HG03432 (cell line): ENCODE measurements around the gene AGPS.

ENCODE experiments used
- ATAC-seq: cut with Tn5 transposase; IDR thresholded peaks from one replicate; pipeline ENCODE4 v1.9.1; 2021; ENCODE audit warnings: mild to moderate bottlenecking, moderate library complexity; ENCODE audit not compliant: unreplicated experiment

Gene AGPS

DNA sequence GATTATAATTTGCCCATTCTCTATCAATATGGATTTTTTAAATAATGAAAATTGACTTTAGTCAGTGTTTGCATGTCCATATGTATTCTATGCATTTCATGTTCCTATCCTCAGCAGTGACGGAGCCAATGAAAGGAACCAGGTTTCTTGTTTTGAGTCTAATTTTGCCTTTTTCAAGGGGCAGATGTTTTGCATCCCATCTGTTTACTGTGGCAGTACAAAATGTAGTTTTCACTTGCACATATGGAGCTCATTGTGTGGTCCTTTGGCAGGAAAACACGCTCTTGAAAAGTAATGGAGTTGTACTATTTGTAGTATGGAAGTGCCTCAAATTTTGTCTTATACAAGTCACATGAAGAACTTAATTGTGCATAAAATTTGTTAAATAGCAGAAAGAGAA, 127.8 kb downstream of the AGPS start:
- no peak for ATAC-seq

GRCh38 chr2:177523781-177524180, 131.2 kb downstream of the AGPS start:
- ATAC-seq: no peak

- no peak for ATAC-seq
Observed at GRCh38 chr2:177525351-177525924, 132.9 kb downstream of the AGPS start.

DNA sequence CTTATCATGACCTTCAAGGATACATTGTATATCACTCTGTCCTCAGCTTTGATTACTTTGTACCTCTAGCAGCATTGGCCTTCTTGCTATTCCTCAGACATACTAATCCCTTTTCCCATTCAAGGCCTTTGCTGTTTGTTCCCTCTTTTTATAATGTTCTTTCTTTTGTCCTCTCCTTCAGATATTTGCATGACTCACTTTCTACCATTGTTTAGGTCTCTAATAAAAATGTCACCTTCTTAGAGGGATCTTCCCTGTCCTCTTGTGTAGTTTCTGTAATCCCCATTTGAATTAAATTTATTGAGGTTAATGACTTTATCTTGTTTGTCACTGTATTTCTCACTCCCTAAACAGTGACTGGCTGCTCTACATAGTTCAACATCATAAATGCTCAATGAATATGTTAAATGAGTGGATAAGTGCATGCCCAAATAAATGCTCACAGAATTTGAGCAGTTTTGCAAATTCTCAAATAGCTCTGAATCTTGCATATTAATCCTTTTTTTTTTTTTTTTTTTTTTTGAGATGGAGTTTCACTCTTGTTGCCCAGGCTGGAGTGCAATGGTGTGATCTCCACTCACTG, 135.9 kb downstream of the AGPS start:
- ATAC-seq: no peak

GRCh38 chr2:177529166-177529565, 136.6 kb downstream of the AGPS start:
- ATAC-seq: no peak

DNA sequence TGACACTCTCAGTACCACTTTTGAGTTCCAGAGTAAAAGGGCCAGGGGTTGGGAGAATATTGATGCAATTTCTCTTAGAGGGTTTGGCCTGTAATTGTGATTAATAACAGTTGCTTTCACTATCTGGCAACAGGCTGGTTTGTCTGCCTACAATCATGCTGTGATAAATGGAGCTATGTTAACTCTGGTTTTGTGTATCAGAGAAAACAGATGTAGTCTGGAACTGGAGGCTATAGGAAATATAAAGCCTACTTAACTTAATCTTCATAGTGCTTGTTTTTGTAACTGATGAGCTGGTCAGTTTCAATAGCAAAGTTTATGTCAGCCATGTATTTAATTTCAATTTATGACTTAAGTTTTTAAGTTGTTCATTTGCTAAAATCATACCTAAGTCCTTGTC, 138.0 kb downstream of the AGPS start:
- ATAC-seq: no peak

DNA sequence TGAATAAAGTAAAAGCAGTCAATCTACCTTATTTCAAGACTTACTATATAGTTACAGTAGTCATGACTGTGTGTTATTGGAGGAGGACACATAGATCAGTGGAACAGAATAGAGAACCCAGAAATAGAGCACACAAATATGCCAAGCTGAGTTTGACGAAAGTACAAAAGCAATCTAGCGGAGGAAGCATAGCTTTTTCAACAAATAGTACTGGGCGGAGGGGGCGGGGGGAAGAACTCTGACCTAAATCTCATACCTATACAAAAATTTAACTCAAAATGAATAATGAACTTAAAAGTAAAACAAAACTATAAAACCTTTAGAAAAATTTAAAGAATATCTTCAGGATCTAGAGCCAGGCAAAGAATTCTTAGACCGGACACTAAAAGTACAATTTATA, 139.1 kb downstream of the AGPS start:
- no peak for ATAC-seq

- no peak for ATAC-seq
Observed at GRCh38 chr2:177532567-177532966, 140.0 kb downstream of the AGPS start.

- ATAC-seq: no peak
Observed at GRCh38 chr2:177533253-177533652, 140.7 kb downstream of the AGPS start.

DNA sequence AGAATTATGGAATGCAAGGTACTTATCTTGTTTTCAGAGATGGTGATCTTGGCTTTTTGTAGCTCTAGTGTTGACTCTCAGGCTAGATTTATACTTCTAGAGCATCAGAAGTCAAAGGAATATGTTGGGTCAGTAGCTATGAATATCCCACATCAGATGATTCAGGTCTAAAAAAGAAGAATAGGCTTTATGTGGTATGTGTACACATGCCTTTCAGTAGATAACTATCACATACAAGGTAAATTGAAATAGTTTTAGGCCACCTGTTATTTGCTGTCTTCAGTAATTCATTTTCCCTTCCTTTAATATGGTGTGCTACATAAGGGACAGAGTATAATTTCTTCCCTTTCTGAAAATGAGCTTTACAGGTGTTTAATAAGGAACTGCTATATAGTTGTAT, 142.4 kb downstream of the AGPS start:
- ATAC-seq: no peak

GRCh38 chr2:177535958-177536504, 143.5 kb downstream of the AGPS start:
- no peak for ATAC-seq

DNA sequence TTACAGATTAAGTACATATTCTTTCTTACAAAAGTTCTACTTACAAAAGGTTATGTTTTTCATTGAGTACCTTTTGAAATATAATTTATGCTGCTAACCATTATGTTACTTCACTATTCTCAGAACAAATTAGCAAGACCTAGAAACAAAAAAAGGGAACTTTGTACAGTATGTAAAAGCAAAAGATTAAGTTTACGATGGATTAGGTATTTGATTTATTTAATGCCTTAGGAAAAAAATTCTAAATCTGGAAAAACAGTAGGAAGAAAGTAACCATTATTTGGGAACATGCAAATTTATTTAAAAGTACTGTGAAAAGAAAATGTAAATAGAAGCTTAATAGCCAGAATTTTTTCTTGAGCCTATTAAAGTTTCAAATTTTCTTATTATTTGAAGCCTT, 144.6 kb downstream of the AGPS start:
- no peak for ATAC-seq

- ATAC-seq: no peak
Observed at GRCh38 chr2:177537636-177538035, 145.1 kb downstream of the AGPS start.

DNA sequence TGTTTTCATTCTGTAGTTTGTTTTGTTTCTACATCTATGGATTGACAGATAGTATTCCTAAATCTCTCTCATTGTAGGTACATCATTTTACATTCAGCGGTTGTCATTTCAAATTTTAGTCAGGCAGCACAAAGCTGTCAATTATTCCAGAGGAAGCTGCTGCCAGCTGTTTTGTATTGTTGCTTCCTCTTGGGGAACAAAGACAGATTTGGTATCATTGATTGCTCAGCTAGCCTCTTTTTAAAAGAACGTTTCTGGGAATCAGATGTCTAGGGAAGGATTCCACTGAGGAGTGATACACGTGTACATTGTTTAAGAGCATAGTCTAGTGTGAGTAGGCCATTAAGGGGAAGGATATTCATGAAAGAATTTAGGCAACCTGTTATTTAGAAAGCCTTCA, 145.8 kb downstream of the AGPS start:
- ATAC-seq: no peak

GRCh38 chr2:177540283-177540682, 147.7 kb downstream of the AGPS start:
- no peak for ATAC-seq

DNA sequence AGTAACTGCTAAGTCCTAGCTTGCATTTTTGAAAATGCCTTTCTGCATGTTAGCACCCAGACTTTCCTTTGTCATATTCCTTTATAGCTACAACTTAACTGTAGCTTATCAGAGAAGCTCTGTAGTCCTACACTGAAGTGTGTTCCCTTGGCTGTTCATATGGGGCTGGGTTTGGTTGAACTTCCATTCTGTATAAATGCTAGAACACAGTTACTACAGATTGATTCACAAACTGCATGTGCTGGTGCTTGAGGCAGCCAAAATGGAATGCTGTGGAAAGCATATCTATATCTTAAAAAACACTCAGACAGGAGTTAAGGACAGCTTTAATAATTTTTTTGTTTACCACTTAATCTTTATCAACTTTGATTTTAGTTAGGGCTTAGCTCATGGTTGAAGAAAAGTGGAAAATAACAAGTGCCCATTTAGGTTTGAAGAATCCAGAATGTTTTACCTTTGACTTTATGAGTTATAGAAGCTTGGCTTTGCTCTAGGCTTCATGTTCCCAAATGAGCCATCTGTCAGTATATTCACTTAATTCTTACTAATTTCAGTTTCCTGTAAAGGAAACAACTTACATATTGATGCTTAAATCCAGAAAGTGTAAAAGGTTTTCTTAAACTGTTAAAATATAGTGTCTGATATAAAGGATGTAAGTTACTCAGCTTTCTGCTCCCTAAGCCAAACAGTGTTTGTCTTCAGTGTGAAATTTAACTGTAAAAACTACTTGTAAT, 148.9 kb downstream of the AGPS start:
- no peak for ATAC-seq

DNA sequence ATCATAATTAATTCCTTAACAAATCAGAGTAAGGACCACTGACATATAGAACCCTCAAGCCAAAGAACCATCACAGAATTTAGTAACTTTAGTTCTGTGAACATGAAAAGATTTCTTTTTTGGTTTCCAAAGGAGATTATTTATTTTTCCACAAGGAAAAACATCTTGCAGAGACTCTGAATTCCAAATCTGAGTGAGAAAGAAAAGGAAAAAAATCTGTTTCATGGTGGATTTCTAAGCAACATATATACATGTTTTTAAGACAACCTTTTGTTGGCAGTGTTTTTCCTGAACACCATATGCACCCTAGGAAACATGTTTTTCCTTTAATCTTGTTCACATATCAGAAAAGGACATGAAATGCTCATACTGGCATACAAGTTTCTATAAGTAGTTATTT, 149.8 kb downstream of the AGPS start:
- ATAC-seq: no peak

DNA sequence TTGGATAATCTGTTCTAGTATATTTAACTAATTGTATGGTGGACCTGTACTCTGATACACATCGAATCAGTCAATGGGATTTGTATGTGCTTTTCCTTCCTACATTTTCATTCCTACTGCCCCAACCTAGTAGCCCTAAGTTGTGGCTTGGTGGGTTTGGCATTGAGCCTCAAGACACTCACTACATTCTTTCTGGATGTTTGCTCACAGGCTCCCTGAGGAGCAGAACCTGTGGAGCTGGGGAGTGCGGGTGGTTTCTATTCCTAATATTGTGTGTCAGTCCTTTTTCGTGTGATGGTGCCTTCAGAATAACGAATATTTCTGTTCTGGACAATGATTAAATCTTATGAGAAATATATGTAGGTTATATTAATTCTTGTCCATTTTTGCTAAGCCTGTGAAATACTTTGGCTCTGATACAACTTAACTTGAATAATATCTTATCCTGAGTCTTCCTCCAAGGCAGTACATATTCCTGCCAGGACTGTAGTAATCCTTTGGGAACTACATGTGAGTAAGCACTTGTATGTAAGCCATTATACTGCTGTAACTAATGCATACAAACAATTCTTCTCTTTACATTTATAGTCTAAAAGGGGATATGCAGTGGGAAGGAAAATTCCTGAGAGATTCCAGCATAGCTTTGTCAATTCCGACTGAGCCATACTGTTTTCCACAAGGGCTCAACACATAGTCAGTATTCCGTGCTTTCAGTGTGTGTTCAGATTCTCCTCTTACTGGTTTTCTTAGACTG, 150.6 kb downstream of the AGPS start:
- no peak for ATAC-seq

DNA sequence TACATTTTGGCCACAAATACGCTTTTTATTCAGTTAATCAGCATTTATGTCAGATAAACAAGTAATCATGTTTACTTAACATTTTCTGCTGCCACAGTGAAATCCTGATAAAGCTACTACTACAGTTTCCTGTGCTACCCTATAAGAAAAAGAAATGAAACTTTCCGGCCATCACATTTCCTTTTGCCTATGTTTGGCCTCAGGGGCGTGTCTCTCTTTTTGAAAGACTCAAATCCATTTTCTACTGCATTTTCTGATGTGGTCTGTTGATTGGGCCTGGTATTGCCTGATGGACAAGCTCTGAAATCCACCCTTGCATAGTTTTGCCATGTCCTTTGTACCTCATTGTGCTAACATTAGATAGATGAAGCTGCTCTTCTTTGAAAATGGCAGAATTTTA, 152.6 kb downstream of the AGPS start:
- ATAC-seq: no peak

DNA sequence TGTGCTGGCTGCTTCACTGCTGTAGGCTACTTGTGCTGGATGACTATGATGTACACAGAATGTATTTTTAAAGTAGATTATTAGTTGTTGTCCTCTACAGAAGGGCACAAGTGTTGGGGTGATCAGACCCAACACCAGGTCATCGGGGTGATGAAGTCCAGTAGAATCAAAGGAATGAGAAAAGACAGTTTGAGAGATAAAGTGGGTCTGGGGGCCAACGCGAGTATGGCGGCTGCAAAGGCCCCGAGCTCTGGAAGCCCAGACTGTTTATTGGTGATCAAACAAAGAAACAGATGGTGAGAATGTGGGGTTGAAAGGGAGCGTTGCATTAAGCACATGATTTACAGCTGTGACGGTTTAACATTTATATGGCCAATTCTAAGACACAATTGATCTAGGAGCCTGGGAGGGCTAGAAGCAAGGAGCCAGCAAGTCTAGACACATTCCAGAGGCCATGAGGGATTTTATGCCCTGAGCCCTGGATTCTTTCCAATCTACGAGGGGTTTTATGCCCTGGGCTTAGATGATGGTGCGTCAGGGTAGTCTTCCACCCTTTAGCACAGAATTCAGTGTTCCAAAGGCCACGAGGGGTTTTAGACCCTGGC, 153.5 kb downstream of the AGPS start:
- no peak for ATAC-seq

GRCh38 chr2:177547122-177547521, 154.5 kb downstream of the AGPS start:
- ATAC-seq: peak; percentile 97
